Measurements from ENCODE around the gene FGF18. TPM values are rescaled to one million over a fixed set of nuclear protein-coding genes. Genes with fewer than 3 reads are reported as not detected.

Gene FGF18
- total RNA-seq, 1 experiment from 2014 or later, result 0.94 TPM

GRCh38 chr5:171482434-171482730 is 62.9 kb downstream of the FGF18 start:
- Histone ChIP-seq H4K20me1 (ENCODE audit: control insufficient read depth, insufficient read depth, insufficient read length) (no peaks in the 10 kb centered on the region), H3K18ac (ENCODE audit: insufficient read length, low read depth, low read length) (no peak overlapping the region), H2BK15ac (ENCODE audit: low read depth, low read length) (no peak overlapping the region), H3K4ac (ENCODE audit: low read depth, low read length) (no peak overlapping the region), H3K14ac (ENCODE audit: insufficient read depth, low read length) (no peak overlapping the region; the same call in 1 of the 2 replicates), H3K79me2 (ENCODE audit: insufficient read depth, low read length) (no peaks in the 10 kb centered on the region), H3K56ac (ENCODE audit: insufficient read length, low read depth, low read length) (no peak overlapping the region), H4K8ac (replicated peaks; ENCODE audit: insufficient read length, low read depth, low read length) (no peak overlapping the region), H3K23ac (ENCODE audit: insufficient read length, low read depth, low read length) (no peak overlapping the region), H3K4me2 (ENCODE audit: insufficient read depth, insufficient read length, low read length) (no peak overlapping the region), H3K9me3 (ENCODE audit: control insufficient read depth, low read depth, low read length) (no peaks in the 10 kb centered on the region), H2BK120ac (ENCODE audit: low read depth, low read length, poor library complexity, severe bottlenecking) (no peak overlapping the region), H4K5ac (ENCODE audit: insufficient read length, low read depth, low read length) (no peak overlapping the region), H2AK5ac (ENCODE audit: insufficient read length, low read length) (no peak overlapping the region), H3K79me1 (ENCODE audit: insufficient read depth, low read depth, low read length, poor library complexity, severe bottlenecking) (no peaks in the 10 kb centered on the region), H3K27me3 (ENCODE audit: insufficient read depth, low read length) (no peaks in the 10 kb centered on the region), H3K4me1 (ENCODE audit: insufficient read depth, low read length) (peaks cover 2% of the 10 kb centered on the region; the same call in 1 of the 2 replicates), H2BK20ac (ENCODE audit: low read depth, low read length, poor library complexity, severe bottlenecking) (no peak overlapping the region), H3K9ac (ENCODE audit: extremely low read depth, insufficient read length, low read length) (no peak overlapping the region), H2BK12ac (ENCODE audit: insufficient read length, low read depth, low read length) (no peak overlapping the region), H2BK5ac (ENCODE audit: insufficient read length, low read length) (no peak overlapping the region), H2AFZ (ENCODE audit: low read length) (no peak overlapping the region), H3K27ac (ENCODE audit: insufficient read length, low read depth, low read length) (no peak overlapping the region), H3K23me2 (ENCODE audit: insufficient read length, low read depth, low read length, poor library complexity, severe bottlenecking) (no peaks in the 10 kb centered on the region), H4K91ac (ENCODE audit: insufficient read length, low read depth, low read length) (no peak overlapping the region), H3T11ph (ENCODE audit: low read length) (no peak overlapping the region)
- Mint-ChIP-seq H3K9me3 (no peaks in the 10 kb centered on the region; a peak in 1 of 5 replicates), H3K4me1 (peaks cover 2 to 22% of the 10 kb centered on the region in 2 experiments), H3K27me3 (ENCODE audit: low read depth) (peaks cover 8% of the 10 kb centered on the region), H3K27ac (no peak overlapping the region; a peak in 1 of 7 replicates), H3K4me3 (no peak overlapping the region), H3K36me3 (ENCODE audit: insufficient read depth in 1 of 3, low read depth in 3 of 3) (no peaks in the 10 kb centered on the region; a peak in 1 of 7 replicates)
- no peak for DNase-seq
- no CpG with 5 or more reads among the region's 4 CpGs for WGBS (ENCODE audit: extremely low coverage, insufficient read length, low lambda C conversion rate)
- no peak for TF ChIP-seq CTCF (conservative IDR thresholded peaks at IDR 0.05)
